HepG2 (cell line): ENCODE results near the gene SPAG9. TPM values are rescaled to one million over a fixed set of nuclear protein-coding genes. Genes with fewer than 3 reads are reported as not detected.

ENCODE experiments used
- BORCS8-MEF2B ChIP-seq: sonication (generic); formaldehyde crosslinking; IDR thresholded peaks from 2 replicates; pipeline ENCODE4 v1.8.0; 2022; ENCODE audit warnings: mild to moderate bottlenecking, missing genetic modification reagents
- FOXJ3 ChIP-seq: sonication (generic); formaldehyde crosslinking; IDR thresholded peaks from 2 replicates; pipeline ENCODE4 v1.4.0; 2020; ENCODE audit warnings: missing genetic modification reagents, mild to moderate bottlenecking, borderline replicate concordance
- HHEX ChIP-seq: IDR thresholded peaks from 2 replicates; pipeline ENCODE4 v1.6.1; 2016; ENCODE audit warnings: control low read depth
- MTA1 ChIP-seq: sonication (generic); formaldehyde crosslinking; IDR thresholded peaks from 2 replicates; pipeline ENCODE4 v1.4.0; 2020; ENCODE audit warnings: missing genetic modification reagents, mild to moderate bottlenecking, borderline replicate concordance
- NCOR1 ChIP-seq: fragments of 200-600 bp; sonication (generic); IDR thresholded peaks from 2 replicates; pipeline ENCODE4 v1.7.0; 2017; ENCODE audit warnings: antibody characterized with exemption, low read length, borderline replicate concordance
- SMAD9 ChIP-seq: sonication (generic); formaldehyde crosslinking; IDR thresholded peaks from 2 replicates; pipeline ENCODE4 v1.5.1; 2020; ENCODE audit warnings: mild to moderate bottlenecking, missing genetic modification reagents
- YEATS2 ChIP-seq: sonication (generic); formaldehyde crosslinking; IDR thresholded peaks from 2 replicates; pipeline ENCODE4 v1.4.0; 2020; ENCODE audit warnings: missing genetic modification reagents, borderline replicate concordance
- YY1 ChIP-seq: IDR thresholded peaks from 2 replicates; pipeline ENCODE4 v1.6.1; 2011; ENCODE audit warnings: low read length, low read depth, moderate library complexity, mild to moderate bottlenecking; ENCODE audit not compliant: insufficient read depth, insufficient replicate concordance
- ZBTB21 ChIP-seq: sonication (generic); formaldehyde crosslinking; IDR thresholded peaks from 2 replicates; pipeline ENCODE4 v1.4.0; 2020; ENCODE audit warnings: missing genetic modification reagents
- ZC3H13 ChIP-seq: sonication (generic); formaldehyde crosslinking; IDR thresholded peaks from 2 replicates; pipeline ENCODE4 v1.8.1; 2023; ENCODE audit warnings: mild to moderate bottlenecking, missing genetic modification reagents, moderate library complexity
- ZEB1 ChIP-seq: IDR thresholded peaks from 2 replicates; pipeline ENCODE4 v1.6.1; 2012; ENCODE audit warnings: mild to moderate bottlenecking, low read depth, inconsistent platforms; ENCODE audit not compliant: insufficient replicate concordance
- ZFY ChIP-seq: sonication (generic); formaldehyde crosslinking; IDR thresholded peaks from 2 replicates; pipeline ENCODE4 v1.4.0; 2020; ENCODE audit warnings: missing genetic modification reagents
- ZNF296 ChIP-seq: sonication (generic); formaldehyde crosslinking; conservative IDR thresholded peaks from 2 replicates; pipeline ENCODE4 v1.5.0; 2020; ENCODE audit warnings: mild to moderate bottlenecking, missing genetic modification reagents
- ZNF484 ChIP-seq: sonication (generic); formaldehyde crosslinking; IDR thresholded peaks from 2 replicates; pipeline ENCODE4 v1.5.1; 2020; ENCODE audit warnings: mild to moderate bottlenecking, low read depth, missing genetic modification reagents, borderline replicate concordance
- ZNF558 ChIP-seq: sonication (generic); formaldehyde crosslinking; IDR thresholded peaks from 2 replicates; pipeline ENCODE4 v1.9.0; 2022; ENCODE audit warnings: mild to moderate bottlenecking, missing genetic modification reagents, borderline replicate concordance
- ZNF563 ChIP-seq: sonication (generic); formaldehyde crosslinking; IDR thresholded peaks from 2 replicates; pipeline ENCODE4 v1.8.0; 2022; ENCODE audit warnings: mild to moderate bottlenecking, moderate library complexity, missing genetic modification reagents
- ZNF577 ChIP-seq: sonication (generic); formaldehyde crosslinking; IDR thresholded peaks from 2 replicates; pipeline ENCODE4 v1.4.0; 2020; ENCODE audit warnings: mild to moderate bottlenecking, low read depth, missing genetic modification reagents, borderline replicate concordance
- ZNF850 ChIP-seq: sonication (generic); formaldehyde crosslinking; conservative IDR thresholded peaks from 2 replicates; pipeline ENCODE4 v1.9.0; 2021; ENCODE audit warnings: mild to moderate bottlenecking, missing genetic modification reagents
- ZZZ3 ChIP-seq: sonication (generic); formaldehyde crosslinking; IDR thresholded peaks from 2 replicates; pipeline ENCODE4 v1.4.0; 2020; ENCODE audit warnings: missing genetic modification reagents, mild to moderate bottlenecking, borderline replicate concordance
- polyA plus RNA-seq, 8 experiments: library from polyadenylated mRNA; depleted of rRNA in 3 of 8; stranded (reverse) in 7 of 8; unstranded in 1 of 8; fragments of >200 nt; fragmentation: Illumina TruSeq in 4 of 8; extraction: Trizol in 4 of 8; gene quantifications; 2 replicates each; pipeline versions ENCODE4 v1.2.1 to v1.2.3, GENCODE V29; 2011 to 2016; ENCODE audit warnings: low read depth in 4 of 8, missing spikeins in 1 of 8, mixed read lengths in 1 of 8; ENCODE audit not compliant: insufficient read depth in 1 of 8
- total RNA-seq, 5 experiments: library from RNA; depleted of rRNA; stranded (reverse); fragments of >200 nt; fragmentation: Illumina TruSeq; extraction: Trizol; gene quantifications; 2 replicates each; pipeline ENCODE4 v1.2.3, GENCODE V29; 2016; ENCODE audit warnings: low read depth in 1 of 5
- TF ChIP-seq, protein P1 (sequence below): IDR thresholded peaks from 2 replicates; pipeline ENCODE4 v1.6.1; 2016; ENCODE audit warnings: missing genetic modification reagents, missing compliant biosample characterization
- TF ChIP-seq, protein P2 (sequence below): sonication (generic); formaldehyde crosslinking; IDR thresholded peaks from 2 replicates; pipeline ENCODE4 v1.9.0; 2021; ENCODE audit warnings: missing genetic modification reagents, mild to moderate bottlenecking, borderline replicate concordance
- TF ChIP-seq, protein P3 (sequence below): sonication (generic); formaldehyde crosslinking; IDR thresholded peaks from 2 replicates; pipeline ENCODE4 v1.5.0; 2020; ENCODE audit warnings: mild to moderate bottlenecking, missing genetic modification reagents, borderline replicate concordance
- TF ChIP-seq, protein P4 (sequence below): sonication (generic); formaldehyde crosslinking; IDR thresholded peaks from 2 replicates; pipeline ENCODE4 v1.8.1; 2023; ENCODE audit warnings: mild to moderate bottlenecking, missing genetic modification reagents, borderline replicate concordance
- TF ChIP-seq, protein P5 (sequence below): IDR thresholded peaks from 2 replicates; pipeline ENCODE4 v1.6.1; 2016

The SPAG9 gene
- total and polyA plus RNA-seq, 2 of the 13 experiments (the other 11 are each of a cell fraction or from before 2014, with no cell fraction given): 43.2 to 78.6 TPM

DNA sequence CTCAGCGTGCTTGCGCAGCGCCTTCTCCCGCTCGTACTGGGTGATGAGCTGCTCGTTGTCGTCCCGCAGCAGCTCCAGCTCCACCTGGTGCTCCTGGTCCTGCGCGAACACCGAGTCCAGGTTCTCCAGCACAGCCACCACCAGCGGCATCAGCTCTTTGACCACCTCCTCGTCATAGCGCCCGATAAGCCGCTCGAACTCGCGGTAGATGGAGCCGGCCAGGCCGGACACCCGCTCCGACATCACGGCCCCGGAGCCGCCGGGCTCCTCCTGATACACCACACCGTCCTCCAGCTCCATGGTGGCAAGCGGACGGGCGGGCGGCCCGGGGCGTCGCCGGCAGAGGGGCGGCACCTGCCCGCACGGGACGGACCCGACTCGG, 320 bp downstream of the SPAG9 start (continued):
- TF ChIP-seq MTA1 (CRISPR knock-in tag): peak; percentile 39; the same call in 1 of the 2 replicates
- TF ChIP-seq ZNF484 (CRISPR knock-in tag): no peak
- peak; percentile 47; the same call in 1 of the 2 replicates for TF ChIP-seq ZC3H13 (CRISPR knock-in tag)
- TF ChIP-seq ZNF558: peak; percentile 68; the same call in 1 of the 2 replicates
- no peak for TF ChIP-seq FOXJ3
- TF ChIP-seq YY1: peak; percentile 2
- TF ChIP-seq, protein P1, sequence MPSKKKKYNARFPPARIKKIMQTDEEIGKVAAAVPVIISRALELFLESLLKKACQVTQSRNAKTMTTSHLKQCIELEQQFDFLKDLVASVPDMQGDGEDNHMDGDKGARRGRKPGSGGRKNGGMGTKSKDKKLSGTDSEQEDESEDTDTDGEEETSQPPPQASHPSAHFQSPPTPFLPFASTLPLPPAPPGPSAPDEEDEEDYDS: peak; percentile 11; the same call in 1 of the 2 replicates
- TF ChIP-seq ZBTB21 (CRISPR knock-in tag): 0 out of 2 replicates have a peak, but pooled peaks have one; percentile 26
- no peak for TF ChIP-seq ZNF850
- no peak for TF ChIP-seq ZZZ3 (CRISPR knock-in tag)
- TF ChIP-seq, protein P2, sequence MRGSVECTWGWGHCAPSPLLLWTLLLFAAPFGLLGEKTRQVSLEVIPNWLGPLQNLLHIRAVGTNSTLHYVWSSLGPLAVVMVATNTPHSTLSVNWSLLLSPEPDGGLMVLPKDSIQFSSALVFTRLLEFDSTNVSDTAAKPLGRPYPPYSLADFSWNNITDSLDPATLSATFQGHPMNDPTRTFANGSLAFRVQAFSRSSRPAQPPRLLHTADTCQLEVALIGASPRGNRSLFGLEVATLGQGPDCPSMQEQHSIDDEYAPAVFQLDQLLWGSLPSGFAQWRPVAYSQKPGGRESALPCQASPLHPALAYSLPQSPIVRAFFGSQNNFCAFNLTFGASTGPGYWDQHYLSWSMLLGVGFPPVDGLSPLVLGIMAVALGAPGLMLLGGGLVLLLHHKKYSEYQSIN: no peak
- 0 out of 2 replicates have a peak, but pooled peaks have one; percentile 33 for TF ChIP-seq YEATS2 (CRISPR knock-in tag)
- TF ChIP-seq, protein P3, sequence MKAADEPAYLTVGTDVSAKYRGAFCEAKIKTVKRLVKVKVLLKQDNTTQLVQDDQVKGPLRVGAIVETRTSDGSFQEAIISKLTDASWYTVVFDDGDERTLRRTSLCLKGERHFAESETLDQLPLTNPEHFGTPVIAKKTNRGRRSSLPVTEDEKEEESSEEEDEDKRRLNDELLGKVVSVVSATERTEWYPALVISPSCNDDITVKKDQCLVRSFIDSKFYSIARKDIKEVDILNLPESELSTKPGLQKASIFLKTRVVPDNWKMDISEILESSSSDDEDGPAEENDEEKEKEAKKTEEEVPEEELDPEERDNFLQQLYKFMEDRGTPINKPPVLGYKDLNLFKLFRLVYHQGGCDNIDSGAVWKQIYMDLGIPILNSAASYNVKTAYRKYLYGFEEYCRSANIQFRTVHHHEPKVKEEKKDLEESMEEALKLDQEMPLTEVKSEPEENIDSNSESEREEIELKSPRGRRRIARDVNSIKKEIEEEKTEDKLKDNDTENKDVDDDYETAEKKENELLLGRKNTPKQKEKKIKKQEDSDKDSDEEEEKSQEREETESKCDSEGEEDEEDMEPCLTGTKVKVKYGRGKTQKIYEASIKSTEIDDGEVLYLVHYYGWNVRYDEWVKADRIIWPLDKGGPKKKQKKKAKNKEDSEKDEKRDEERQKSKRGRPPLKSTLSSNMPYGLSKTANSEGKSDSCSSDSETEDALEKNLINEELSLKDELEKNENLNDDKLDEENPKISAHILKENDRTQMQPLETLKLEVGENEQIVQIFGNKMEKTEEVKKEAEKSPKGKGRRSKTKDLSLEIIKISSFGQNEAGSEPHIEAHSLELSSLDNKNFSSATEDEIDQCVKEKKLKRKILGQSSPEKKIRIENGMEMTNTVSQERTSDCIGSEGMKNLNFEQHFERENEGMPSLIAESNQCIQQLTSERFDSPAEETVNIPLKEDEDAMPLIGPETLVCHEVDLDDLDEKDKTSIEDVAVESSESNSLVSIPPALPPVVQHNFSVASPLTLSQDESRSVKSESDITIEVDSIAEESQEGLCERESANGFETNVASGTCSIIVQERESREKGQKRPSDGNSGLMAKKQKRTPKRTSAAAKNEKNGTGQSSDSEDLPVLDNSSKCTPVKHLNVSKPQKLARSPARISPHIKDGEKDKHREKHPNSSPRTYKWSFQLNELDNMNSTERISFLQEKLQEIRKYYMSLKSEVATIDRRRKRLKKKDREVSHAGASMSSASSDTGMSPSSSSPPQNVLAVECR (CRISPR knock-in tag): peak; percentile 78
- TF ChIP-seq ZNF563 (CRISPR knock-in tag): no peak; the same call in 1 of the 2 replicates
- no peak for TF ChIP-seq SMAD9 (CRISPR knock-in tag)
- TF ChIP-seq, protein P4, sequence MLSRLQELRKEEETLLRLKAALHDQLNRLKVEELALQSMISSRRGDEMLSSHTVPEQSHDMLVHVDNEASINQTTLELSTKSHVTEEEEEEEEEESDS (CRISPR knock-in tag): no peak
- no peak for TF ChIP-seq ZNF577 (CRISPR knock-in tag)
- peak; percentile 32; the same call in 1 of the 2 replicates for TF ChIP-seq BORCS8-MEF2B (CRISPR knock-in tag)
- peak; percentile 49; the same call in 1 of the 2 replicates for TF ChIP-seq ZFY
- TF ChIP-seq ZEB1: no peak
- no peak for TF ChIP-seq HHEX (CRISPR knock-in tag)
- no peak for TF ChIP-seq NCOR1
- TF ChIP-seq, protein P5, sequence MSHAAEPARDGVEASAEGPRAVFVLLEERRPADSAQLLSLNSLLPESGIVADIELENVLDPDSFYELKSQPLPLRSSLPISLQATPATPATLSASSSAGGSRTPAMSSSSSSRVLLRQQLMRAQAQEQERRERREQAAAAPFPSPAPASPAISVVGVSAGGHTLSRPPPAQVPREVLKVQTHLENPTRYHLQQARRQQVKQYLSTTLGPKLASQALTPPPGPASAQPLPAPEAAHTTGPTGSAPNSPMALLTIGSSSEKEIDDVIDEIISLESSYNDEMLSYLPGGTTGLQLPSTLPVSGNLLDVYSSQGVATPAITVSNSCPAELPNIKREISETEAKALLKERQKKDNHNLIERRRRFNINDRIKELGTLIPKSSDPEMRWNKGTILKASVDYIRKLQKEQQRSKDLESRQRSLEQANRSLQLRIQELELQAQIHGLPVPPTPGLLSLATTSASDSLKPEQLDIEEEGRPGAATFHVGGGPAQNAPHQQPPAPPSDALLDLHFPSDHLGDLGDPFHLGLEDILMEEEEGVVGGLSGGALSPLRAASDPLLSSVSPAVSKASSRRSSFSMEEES: peak; percentile 7; the same call in 1 of the 2 replicates
- no peak for TF ChIP-seq ZNF296 (CRISPR knock-in tag)
